ENCODE measurements around the gene CCDC181.

CCDC181 gene

DNA sequence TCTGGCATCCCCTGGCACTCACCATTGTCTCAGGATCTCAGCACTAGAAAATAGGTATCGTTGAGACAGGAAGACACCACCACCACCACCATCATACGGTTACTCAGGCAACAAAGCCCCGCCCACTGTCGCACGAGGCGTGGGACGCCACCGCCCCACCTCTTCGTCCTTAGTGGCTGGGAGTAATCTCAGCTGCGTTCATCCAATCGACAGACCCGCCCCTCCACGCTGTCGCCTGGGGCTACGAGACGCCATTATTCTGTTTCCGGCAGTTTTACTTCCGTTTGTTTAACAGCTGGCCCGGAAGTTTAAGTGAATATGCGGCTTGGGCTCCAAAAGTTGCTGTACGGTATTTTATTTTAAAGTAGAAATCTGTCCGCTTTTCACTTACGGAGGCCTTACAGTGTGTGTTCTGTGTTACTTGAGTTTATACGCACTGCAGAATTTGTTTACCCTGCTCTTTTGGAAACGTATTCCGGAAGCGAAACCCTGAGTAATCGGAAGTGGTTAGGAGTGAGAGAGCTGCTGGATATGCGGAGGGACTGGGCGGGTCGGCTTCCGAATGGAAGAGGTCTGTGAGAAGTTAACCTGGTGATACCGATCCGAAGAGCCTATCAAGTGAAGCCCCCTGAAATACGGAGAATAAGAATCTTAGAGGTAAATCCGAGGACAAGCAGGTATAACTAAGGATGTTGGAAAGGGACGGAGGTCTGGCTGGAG, 59.4 kb downstream of the CCDC181 start, which contains the start of the genes BLZF1 and NME7:
TSS of gene BLZF1 (plus strand) at position 510 of the 720 bp plus-strand sequence. CDS start 1,328 bp downstream, outside the sequence.
TSS of gene NME7 (minus strand) at position 112 of the 720 bp plus-strand sequence. CDS start at position 25, 87 bp downstream.
- Histone ChIP-seq H3K36me3 (peaks cover 7% of the 10 kb centered on the region; the same call in 1 of the 2 replicates), H3K27me3 (no peaks in the 10 kb centered on the region), H3K4me1 (no peaks in the 10 kb centered on the region), H3K9me3 (no peaks in the 10 kb centered on the region), H3K4me3 (ENCODE audit: low read depth, low read length) (peak within 1 kb of the TSS; percentile 92)
- DNase-seq: peak; percentile 98
- TF ChIP-seq CTCF (IDR thresholded peaks at IDR 0.05; ENCODE audit: low read depth, low read length): no peak

- Histone ChIP-seq H3K4me3 (ENCODE audit: low read depth, low read length) (peak overlapping the region; percentile 92), H3K27me3 (no peaks in the 10 kb centered on the region), H3K36me3 (0 out of 2 replicates have a peak, but pooled peaks cover 7% of the 10 kb centered on the region), H3K9me3 (no peaks in the 10 kb centered on the region), H3K4me1 (no peaks in the 10 kb centered on the region)
- DNase-seq: no peak
- no peak for TF ChIP-seq CTCF (IDR thresholded peaks at IDR 0.05; ENCODE audit: low read depth, low read length)
Measured at GRCh38 chr1:169367096-169367685, 60.1 kb downstream of the CCDC181 start.

- Histone ChIP-seq H3K4me1 (no peaks in the 10 kb centered on the region), H3K4me3 (ENCODE audit: low read depth, low read length) (no peak overlapping the region), H3K9me3 (no peaks in the 10 kb centered on the region), H3K27me3 (no peaks in the 10 kb centered on the region), H3K36me3 (0 out of 2 replicates have a peak, but pooled peaks cover 1% of the 10 kb centered on the region)
- TF ChIP-seq CTCF (IDR thresholded peaks at IDR 0.05; ENCODE audit: low read depth, low read length): no peak
- DNase-seq: no peak
Measured at GRCh38 chr1:169364948-169365347, 62.3 kb downstream of the CCDC181 start.

DNA sequence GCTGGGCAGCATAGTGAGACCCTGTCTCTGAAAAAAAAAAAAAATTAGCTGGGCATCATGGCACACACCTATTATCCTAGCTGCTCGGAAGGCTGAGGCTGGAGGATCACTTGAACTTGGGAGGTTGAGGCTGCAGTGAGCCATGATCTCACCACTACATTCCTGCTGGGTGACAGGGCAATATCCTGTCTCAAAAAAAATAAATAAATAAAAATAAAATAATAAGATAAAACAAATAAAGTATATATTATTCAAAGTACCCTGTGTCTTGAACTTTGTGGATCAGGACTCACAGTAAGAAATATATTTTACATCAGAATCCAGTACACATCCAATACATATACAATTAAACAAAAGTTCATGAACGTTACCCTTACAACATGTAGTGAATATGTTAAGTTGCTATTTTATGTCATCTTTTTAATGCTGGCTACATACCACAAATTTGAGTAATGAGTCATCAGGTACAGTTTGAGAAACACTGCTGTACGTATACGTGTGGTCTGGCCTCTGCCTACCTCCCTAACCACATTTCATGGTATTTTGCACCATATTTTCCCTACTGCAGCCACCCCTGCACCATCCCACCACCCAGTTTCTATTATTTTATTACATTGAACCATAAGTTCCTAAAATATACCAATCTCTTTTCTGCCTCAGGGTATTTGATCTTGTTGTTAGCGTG, 64.1 kb downstream of the CCDC181 start:
- DNase-seq: no peak
- TF ChIP-seq CTCF (IDR thresholded peaks at IDR 0.05; ENCODE audit: low read depth, low read length): no peak
- no peaks in the 10 kb centered on the region for H3K4me1 ChIP-seq
- H3K27me3 ChIP-seq: no peaks in the 10 kb centered on the region
- H3K4me3 ChIP-seq (ENCODE audit: low read depth, low read length): no peak overlapping the region
- no peaks in the 10 kb centered on the region for H3K9me3 ChIP-seq
- no peaks in the 10 kb centered on the region for H3K36me3 ChIP-seq

- Histone ChIP-seq H3K4me3 (ENCODE audit: low read depth, low read length) (no peak overlapping the region), H3K9me3 (no peaks in the 10 kb centered on the region), H3K36me3 (no peaks in the 10 kb centered on the region), H3K27me3 (no peaks in the 10 kb centered on the region), H3K4me1 (no peaks in the 10 kb centered on the region)
- TF ChIP-seq CTCF (IDR thresholded peaks at IDR 0.05; ENCODE audit: low read depth, low read length): no peak
- DNase-seq: no peak
Measured at GRCh38 chr1:169361281-169361680, 66.0 kb downstream of the CCDC181 start.

Measured in BE2C (cell line).